CD4-positive, alpha-beta T cell treated with Interleukin-21 for 1 hour (primary cell): ENCODE results near the gene TWIST1.

Experiments
- DNase-seq: peaks from one replicate; pipeline ENCODE4 v3.0.0-alpha.2; 2020

TWIST1 gene

DNA sequence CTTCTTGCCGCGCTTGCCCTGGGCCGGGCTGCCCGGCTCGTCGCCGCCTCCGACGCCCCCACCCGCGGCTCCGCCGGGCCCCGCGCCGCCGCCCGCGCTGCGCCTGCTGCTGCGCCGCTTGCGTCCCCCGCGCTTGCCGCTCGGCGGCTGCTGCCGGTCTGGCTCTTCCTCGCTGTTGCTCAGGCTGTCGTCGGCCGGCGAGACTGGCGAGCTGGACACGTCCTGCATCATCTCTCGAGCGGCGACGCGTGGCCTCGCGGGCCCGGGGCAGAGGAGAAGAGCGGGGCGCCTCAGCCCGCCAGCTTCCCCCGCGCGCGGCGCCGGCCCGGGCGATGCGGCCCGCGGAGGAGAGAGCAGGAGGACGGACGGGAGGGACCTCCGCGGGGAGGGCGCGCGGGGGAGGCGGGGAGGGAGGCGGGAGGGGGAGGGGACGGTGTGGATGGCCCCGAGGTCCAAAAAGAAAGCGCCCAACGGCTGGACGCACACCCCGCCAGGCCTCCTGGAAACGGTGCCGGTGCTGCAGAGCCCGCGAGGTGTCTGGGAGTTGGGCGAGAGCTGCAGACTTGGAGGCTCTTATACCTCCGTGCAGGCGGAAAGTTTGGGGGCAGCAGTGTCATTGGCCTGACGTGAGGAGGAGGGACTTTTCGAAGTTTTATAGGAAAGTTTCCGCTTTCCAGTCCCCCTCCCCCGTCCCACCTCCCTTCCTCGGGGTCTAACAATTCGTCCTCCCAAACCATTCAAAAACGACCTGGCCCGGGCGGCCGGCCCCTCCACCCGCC, at the start of gene TWIST1:
TWIST1 (minus strand) TSS at position 546 of the 779 bp plus-strand sequence; CDS start at position 231, 315 bp downstream.
- DNase-seq: no peak

DNA sequence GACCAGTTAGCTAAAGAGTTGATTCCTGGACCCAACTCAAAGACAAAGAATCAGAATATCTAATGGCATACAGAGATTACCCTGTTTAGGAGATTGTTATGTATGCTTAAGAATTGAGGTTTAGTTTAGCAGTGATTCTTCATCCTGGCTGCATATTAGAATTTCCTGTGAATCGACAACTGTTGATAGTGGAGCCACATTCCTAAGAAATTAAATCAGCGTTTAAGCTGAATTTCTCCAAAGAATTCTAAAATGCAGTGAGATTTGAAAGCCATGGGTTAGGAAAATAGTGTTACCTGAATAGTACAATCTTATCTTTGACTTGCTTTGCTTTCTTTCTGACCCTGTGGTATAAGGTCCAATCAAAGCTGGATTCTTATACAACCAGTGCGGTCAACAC, 44.2 kb upstream of the TWIST1 start:
- no peak for DNase-seq

DNA sequence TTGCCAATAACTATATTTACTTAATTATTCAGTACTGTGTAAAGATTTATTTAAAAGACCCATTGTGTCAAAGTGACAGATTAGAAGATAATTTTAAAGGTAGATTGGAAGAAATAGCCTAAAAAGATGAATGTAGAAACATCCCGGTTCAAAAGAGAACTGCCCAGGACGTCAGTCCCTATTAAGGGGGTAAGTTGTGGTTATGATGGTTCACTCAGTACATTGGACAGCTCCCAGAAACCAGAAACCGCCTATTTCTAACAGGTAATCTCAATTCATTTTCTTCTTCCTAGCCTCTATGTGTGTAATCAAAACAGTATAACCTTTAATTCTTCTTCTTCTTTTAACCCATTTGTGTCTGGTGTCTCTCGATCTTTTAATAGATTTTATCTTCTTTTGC, 29.3 kb upstream of the TWIST1 start:
- DNase-seq: no peak

DNA sequence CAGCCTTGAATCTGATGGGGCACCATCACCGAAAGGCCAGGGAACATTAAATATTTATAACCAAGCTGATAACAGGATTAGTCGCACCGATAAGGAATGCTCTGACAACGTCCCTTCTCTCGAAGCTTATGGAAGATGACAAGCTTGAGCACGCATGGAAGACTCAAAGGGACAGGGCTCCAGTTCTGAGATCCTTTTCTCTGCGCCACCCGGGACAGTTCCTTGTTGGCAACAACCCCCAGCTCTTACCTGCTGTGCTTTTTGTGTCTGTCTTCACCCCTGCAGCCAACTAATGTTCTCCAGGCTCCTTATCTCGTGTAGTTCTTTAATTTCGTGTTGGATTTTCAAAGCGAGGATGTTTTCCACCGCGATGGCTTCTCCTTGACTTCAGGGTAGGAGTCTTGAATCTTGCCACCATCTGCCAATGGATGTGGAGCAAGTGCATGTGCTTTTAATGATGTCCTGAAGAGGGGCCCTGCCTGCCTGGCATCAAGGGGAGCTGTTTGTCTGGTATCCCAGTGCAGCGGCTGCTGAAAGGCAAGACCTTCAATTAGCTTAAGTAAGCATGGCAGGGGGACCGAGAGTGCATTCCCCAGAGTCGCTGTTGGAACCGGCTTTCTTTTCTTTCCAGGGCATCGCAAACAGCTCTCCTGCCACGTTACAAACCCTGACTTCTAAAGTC, 28.1 kb upstream of the TWIST1 start:
- DNase-seq: no peak

DNA sequence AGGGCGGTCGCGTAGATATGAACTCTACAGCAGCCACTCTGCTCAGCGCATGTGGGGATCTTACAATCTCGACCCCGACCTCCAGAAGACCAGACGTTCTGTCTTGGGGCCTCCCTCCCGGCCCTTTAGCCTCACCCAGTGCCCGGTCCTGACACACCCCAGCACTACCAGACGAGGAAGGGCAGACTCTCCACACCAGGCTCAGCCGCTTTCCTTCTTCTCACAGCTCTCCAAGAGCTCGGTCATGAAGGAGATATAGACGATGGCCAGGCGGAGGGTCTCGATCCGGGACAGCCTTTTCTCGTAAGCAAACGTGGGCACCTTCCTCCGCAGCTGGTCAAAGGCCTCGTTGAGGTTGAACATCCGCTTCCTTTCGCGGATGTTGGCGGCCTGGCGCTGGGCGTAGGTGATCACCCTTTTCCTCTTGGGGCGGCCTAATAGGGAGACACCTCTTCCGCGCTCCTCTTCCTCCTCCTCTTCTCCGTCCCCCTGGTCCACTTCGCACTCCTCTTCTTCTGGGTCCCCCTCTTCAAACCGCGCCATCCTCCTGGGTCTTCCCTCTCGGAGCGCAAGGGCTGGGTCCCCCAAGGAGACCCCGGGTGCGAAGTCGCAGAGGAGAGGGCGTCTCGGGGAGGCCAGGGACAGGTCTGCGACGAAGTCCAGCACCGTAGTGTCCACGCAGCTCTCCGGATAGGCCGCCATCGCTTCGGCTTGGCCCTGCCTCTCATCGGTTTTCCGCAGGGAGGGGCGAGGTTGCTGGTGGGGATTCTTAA, 27.4 kb upstream of the TWIST1 start, which contains the start of gene FERD3L:
FERD3L (minus strand) TSS at position 761 of the 773 bp plus-strand sequence; CDS start at position 702, 59 bp downstream.
- no peak for DNase-seq

DNA sequence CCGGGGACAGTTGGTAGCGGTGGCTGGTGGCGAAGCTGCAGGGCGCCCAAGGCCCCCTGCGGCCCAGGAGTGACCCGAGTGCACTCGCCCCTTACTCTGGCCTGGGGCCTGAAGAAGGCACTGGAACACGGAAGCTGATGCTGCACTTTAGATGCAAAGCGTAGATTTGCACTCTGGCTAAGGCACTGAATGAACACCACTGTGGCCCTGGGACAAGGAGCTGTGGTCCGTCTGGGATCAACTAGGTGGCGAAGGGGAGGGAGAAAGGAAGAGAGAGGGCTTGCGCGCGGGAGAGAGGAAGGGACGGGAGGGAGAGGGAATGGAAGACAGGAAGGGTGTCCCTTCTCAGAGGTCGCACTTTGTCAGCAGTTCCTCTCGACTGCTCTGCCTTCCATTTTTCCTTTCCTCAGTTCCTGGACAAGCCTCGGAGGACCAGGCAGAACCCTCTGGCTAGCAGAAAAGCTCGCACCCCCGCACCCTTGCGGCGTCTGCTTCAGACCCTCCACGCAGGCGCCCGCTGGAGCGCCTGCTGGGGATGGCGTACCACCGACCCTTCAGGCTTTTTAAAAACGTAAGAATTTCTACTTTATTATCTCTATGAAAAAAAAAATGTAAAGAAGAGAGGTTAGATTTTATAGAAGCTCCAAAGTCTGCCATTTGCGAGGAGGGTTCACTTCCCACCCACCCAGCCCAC, 26.6 kb upstream of the TWIST1 start:
- no peak for DNase-seq

DNA sequence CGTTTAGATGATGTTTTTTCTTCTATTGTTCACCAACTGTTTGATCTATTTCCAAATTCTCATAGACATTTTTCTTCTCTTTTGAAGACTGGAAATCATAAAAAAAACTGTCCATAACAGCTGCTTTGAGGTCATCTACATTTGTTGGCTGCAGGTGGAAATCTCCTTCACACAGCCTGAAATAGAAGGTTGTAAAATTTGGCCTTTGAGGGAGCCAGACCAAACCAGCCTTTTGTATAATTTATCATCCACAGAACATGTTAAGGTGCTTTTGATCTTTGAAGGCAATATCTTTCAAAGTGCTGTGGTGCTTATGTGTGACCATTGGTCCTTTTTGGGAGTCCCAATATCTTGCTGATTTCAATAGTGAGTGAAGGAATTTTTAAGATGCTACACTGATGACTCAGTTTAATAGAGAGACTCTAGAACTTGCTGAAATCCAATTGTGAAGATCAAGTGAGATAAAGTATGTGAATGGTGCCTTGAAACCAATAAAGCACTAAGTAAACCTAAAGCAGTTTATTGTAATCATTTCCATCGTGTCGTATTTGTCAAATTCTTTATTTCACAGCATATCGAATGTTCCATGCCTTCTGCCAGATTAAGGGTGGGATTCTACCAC, 22.4 kb upstream of the TWIST1 start:
- no peak for DNase-seq

DNA sequence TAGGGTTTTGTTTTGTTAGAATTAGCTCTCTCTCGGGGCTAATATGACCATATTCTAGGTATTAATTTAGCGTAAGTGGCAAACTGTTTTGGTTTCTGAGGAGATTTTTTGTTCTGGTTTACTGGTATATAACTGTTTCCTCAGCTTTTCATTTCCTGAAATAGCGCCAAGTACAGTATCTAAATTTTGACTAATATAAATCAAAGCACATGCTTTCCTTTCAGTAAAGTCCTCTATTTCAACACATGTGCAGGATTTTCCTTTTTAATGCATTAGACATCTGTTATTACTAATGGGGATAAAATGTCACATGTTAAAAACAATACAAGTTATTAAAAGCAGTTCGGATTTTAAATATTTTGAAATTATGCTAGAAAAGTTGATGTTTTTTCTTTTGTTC, 16.4 kb upstream of the TWIST1 start:
- no peak for DNase-seq

DNA sequence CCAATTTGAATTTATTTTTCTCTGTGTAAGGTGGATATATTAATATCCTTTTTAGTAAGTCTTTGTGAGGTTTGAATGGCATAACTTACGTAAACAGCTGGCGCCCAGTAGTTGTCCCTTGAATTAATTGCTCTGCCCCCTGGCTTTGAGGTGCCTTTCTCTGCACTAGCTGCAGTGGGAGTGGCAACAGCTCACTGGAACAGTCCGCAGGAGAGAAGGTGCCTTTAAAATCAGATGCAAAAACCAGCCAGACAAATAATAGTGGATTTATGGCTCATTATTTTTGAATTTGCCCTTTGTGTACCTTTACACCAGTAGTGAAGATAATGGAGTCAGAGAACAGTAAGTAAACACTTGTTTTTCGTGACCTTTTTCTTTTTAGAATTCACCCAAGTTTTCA, 16.0 kb upstream of the TWIST1 start:
- no peak for DNase-seq

DNA sequence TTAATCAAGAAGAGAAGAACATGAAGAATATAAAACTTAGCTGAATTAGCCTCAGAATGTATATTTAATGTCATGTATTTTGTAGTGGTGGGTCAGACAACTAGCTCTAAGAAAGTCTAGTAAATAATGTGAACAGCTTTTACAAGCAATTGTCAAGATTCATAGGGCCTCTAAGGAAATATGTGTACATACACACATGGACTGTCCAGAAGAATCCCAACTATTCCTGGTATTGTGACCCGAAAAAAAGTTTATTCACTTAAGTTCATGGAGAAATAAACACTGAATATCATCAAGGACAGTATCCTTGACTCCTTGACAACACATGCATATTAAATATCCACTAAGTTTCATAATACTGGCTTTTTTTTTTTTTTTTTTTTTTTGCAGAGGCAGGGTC, 11.4 kb upstream of the TWIST1 start:
- DNase-seq: no peak

DNA sequence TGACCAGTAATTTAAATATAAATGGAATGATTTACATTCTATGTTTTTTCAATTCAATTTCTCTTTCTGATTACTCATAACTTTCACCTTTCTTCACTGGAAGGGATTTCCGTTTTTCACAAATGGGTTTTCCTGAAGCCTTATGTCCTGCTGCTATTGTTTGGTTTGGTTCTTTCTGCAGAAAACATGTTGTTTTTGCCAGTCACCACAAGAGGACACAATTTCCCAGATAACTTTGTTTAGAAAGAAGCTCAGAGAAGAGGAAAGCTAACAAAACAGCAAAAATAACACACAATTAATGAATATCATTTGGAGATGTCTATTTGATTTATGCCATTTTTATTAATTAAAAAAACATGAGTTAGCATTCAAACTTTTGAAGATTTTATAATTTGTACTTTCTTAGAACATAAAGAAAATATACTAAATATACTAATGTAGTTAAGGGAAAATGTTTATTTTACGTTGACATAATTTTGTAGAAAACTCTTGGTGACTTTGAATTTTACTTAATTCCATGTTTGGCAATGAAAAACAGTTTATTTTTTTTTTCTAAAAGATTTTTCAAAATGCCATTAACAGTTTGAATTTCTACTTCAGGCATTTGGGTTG, 4.6 kb upstream of the TWIST1 start:
- DNase-seq: no peak

DNA sequence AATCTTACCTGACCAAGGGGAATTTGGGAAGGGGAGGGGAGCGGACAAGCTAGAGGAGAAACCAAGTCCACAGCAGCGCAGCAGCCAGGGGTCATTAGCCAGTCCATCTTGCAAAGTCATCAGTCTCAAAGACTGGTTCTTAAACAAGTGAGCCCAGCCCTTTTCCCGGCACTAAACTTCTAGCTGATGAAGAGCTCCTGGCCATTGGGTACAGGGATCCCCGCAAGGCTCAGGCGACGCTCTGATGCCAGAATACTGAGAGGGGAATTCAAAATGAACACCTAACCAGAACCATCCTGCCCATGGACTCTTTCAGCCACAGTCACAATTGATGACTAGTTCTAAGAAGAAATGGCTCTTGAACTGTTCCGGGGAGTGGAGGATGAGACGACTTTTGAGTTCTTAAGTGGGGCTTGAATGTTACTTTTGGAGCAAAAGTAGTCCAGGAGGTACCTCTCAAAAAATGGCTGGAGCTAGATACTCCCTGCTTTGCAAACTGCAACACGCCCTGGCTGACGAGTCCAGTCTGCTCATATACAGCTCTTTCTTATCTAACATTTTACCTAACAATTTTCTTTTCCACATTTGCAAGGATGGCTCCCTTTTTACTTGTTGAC, 2.5 kb upstream of the TWIST1 start:
- DNase-seq: no peak

DNA sequence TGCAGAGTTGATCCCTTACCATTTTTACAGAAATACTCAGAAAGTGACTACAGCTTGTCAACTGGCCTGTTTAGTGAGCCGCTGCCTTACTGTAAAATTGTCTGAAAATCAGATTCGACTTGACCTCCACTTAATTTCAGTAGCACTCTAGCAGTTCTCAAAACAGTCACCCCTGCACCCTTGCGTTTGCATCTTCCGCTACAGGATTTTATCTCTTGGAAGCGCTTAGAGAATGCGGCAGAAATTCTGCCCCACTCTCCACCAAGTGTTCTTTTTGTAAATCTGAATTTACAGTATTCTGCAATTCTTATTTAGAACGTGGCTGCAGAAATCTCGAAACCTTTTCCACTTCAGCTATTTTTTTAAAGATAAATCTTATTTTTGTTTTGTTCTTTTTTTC, 1.9 kb upstream of the TWIST1 start:
- DNase-seq: no peak

DNA sequence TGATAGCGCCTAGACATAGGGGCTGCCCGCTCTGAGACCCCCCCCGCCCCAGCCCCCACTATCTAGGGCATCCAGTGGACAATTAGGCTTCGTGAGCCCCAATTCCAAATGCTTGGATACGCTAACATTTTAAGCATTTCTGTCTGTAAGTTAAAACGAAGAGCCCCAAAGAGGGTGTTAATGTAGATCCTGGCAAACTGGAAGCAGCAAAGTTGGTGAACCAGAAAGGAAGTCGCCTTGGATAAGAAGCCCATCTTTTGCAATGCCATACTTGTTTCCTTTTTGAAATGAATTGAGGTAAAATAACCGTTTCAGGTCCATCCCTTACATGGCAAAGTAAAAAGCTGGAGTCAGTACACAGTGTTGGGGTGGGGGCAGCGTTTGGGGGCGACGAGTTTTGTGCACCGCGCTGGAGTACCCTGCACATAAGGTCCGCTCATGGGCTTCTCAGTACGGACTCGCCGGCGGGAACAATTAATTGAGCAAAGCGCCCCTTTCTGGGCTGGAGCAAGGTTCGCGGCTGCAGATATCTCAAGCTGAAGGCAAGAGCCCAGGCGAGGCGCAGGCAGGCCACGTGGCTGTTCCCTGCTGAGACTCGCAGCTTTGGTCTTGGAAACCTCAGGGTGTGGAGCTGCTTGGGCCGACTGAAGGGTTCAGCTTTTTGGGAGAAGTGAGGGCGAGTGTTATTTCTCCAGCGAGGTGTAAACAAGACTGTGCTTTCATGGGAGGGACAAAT, 1.4 kb upstream of the TWIST1 start:
- DNase-seq: no peak

DNA sequence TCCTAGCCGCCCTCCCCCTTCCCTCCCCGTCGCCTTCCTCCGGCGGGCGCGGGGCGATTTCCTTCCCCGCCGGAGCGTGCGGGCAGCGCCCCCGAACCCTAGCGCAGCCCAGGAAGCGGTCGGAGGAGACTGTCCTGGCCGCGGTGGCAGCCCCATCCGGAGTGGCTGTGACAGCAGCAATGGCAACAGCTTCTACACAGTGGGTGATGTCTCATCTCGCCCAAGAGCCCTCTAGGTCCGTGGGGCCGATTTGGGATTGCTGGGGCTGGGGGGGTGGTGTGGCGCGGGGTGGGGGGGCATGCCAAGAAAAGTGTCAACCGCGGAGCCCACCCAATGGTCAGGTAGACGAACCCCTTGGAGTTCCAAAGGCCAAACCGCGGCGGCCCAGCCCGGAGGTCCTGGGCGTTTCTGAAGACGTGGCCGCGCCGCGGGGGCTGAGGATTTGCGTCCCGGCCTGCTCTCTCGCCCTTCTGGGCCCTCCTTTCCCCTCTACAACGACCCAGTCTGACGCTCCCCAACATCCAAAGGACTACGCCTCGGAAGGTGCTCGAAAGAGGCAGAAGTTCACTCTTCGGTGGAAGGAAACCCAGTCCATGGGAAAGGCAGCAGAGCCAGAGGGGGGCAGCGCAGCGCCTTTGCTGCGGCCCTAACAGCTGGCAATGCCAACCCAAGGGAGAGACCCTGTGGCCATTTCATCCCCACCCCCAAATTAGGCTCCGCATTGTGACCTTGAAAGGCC, 603 bp upstream of the TWIST1 start:
- no peak for DNase-seq

DNA sequence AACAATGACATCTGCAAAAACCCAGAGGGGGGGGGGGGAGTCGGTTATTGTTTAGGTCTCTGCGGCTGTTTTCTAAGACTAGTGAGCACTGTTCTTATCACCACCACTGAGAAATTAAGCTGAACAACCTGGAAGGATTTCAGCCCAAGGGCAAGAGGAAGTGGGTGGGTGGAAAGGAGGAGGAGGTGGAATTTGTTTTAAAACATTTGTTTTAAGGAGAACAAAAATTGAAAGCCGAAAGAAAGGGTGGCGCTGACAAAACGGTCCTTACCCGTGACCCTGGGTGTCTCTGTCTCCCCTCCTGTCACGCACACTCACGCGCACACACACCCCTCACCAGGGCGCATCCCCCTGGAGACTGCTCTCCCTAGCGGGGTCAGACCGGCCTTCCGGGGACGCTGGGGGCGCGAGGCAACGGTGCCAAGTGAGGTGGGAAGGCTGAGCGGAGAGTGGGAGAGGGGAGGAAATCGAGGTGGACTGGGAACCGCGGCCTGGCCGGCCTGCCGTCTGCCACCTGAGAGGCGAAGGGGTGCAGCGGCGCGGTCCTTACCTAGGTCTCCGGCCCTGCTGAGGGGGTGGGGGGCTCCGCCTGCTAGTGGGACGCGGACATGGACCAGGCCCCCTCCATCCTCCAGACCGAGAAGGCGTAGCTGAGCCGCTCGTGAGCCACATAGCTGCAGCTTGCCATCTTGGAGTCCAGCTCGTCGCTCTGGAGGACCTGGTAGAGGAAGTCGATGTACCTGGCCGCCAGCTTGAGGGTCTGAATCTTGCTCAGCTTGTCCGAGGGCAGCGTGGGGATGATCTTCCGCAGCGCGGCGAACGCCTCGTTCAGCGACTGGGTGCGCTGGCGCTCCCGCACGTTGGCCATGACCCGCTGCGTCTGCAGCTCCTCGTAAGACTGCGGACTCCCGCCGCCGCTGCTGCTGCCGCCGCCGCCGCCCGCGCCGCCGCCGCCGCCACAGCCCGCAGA, 1.0 kb downstream of the TWIST1 start:
- no peak for DNase-seq

DNA sequence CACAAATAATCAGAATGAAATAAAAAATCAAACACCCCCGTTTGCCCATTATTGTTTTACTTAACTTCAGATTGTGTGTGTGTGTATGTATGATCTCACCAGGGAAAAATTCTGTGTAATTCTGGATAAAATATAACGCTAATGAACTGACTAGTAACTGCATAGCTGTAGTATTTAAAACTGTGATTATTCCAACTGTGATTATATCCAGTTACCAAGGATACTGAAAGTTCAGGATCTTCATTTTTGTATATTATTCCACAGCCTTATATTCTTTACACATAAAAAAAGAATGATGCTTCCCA, 2.9 kb downstream of the TWIST1 start:
- no peak for DNase-seq

DNA sequence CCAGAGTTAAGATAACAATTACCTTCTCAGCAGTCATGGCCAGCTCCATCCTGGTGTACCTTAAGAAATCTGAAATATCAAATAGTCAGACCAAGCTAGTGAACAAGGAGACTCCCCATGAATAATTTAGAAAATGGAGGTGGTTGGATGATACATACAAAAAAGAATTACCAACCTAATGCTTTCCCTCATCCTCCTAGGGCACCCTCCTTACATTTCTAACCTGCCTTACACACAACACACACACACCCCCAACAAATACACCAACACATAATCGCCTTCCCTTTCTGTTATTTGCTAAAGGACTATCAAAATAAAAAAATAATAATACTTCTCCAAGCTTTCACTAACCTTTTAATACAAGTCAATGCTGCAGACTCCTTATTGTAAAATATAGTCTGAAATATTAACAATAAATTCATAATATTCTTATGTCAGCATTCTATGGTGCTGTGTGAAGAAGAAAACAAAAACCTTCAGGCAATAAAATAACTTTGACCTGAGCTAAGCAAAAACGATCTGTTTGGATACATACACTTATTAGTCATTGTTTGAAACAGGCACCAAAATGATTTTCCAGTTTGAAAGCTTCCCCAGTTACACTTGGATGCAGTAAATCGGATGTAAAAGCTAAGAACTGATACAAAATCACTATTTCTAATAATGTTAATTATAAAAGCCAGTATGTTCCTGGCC, 3.4 kb downstream of the TWIST1 start:
- no peak for DNase-seq

DNA sequence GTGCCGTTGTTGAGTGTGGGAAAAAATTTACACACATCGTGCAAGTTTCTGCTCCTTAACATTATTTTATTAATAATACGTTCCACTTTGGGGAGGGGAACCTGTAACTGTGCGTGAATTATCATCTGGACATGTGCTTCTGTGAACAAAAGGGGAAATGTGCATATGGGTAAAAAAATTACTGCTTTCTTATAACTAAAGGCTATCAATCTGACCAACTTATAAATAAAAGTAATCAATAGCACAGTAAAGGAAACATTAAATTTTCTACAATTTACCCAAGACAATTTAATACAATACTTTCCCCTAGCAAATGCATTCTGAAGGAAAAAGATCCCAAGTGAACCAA, 4.5 kb downstream of the TWIST1 start:
- DNase-seq: no peak
